A673 (cell line): ENCODE results near the gene KRT14. TPM values are rescaled to one million over a fixed set of nuclear protein-coding genes. Genes with fewer than 3 reads are reported as not detected.
"Not testable (repeated sequence)": the region's sequence is repeated elsewhere in the genome, so short reads cannot be mapped to it uniquely, and the experiment has no call there.

Experiments used
- BruUV-seq: library from RNA; stranded (reverse); fragments of 400-500 nt; replicated peaks from 2 replicates; lab custom pipeline; 2021; lab: Mats Ljungman, UMichigan
- CTCF ChIA-PET: fragments of 300-600 bp; sonication (Branson Sonifier 250); formaldehyde crosslinking; loops from one replicate; lab custom pipeline; 2022; ENCODE audit warnings: antibody characterized with exemption; lab: Charles Lee
- POLR2A ChIA-PET: fragments of 300-600 bp; sonication (Branson Sonifier 250); formaldehyde crosslinking; loops from one replicate; lab custom pipeline; 2022; ENCODE audit warnings: antibody characterized with exemption; ENCODE audit not compliant: low non-redundant PET; lab: Charles Lee
- DNase-seq: peaks from one replicate; pipeline ENCODE4 v3.0.0-alpha.2; 2015; ENCODE audit warnings: low spot score
- H3K27ac ChIP-seq: fragments of 200-600 bp; sonication (generic); 2 replicates; pipeline ENCODE4 v1.5.1; 2016; ENCODE audit warnings: mixed run types, low read depth, mild to moderate bottlenecking, mixed read lengths, antibody characterized with exemption, low read length; ENCODE audit not compliant: poor library complexity, severe bottlenecking
- H3K27me3 ChIP-seq: fragments of 200-600 bp; sonication (generic); replicated peaks from 2 replicates; pipeline ENCODE4 v1.6.1; 2017; ENCODE audit warnings: mixed run types, low read depth, mild to moderate bottlenecking, mixed read lengths, antibody characterized with exemption, low read length; ENCODE audit not compliant: insufficient read depth, poor library complexity
- H3K36me3 ChIP-seq: fragments of 200-600 bp; sonication (generic); 2 replicates; pipeline ENCODE4 v1.6.1; 2016; ENCODE audit warnings: mixed run types, mild to moderate bottlenecking, mixed read lengths, antibody characterized with exemption, low read length; ENCODE audit not compliant: insufficient read depth, poor library complexity, severe bottlenecking
- H3K4me1 ChIP-seq: fragments of 200-600 bp; sonication (generic); 2 replicates; pipeline ENCODE4 v1.6.1; 2017; ENCODE audit warnings: mixed run types, mild to moderate bottlenecking, mixed read lengths, antibody characterized with exemption, low read length; ENCODE audit not compliant: insufficient read depth, poor library complexity, severe bottlenecking
- H3K4me3 ChIP-seq: fragments of 200-600 bp; sonication (generic); 2 replicates; pipeline ENCODE4 v1.5.1; 2016; ENCODE audit warnings: low read depth, mixed run types, mild to moderate bottlenecking, mixed read lengths, low read length; ENCODE audit not compliant: poor library complexity, severe bottlenecking
- H3K9me3 ChIP-seq: fragments of 200-600 bp; sonication (generic); 2 replicates; pipeline ENCODE4 v1.6.1; 2016; ENCODE audit warnings: mixed run types, low read depth, mild to moderate bottlenecking, mixed read lengths, antibody characterized with exemption, low read length; ENCODE audit not compliant: poor library complexity, severe bottlenecking
- EZH2 ChIP-seq: fragments of 200-600 bp; sonication (generic); IDR thresholded peaks from 2 replicates; pipeline ENCODE4 v1.6.1; 2017; ENCODE audit warnings: borderline replicate concordance, low read depth, mild to moderate bottlenecking, mixed read lengths, antibody characterized with exemption, low read length; ENCODE audit not compliant: poor library complexity, severe bottlenecking
- intact Hi-C: fragments of 100-400 bp; cut with micrococcal nuclease; formaldehyde crosslinking; loops from one replicate; pipeline ENCODE4 v1.10.0; 2022; ENCODE audit not compliant: unreplicated experiment
- total RNA-seq: library from RNA; stranded (reverse); gene quantifications from 2 replicates; pipeline ENCODE4 v1.2.3, GENCODE V29; 2021
- TF ChIP-seq, protein P1 (sequence below): fragments of 300-800, 200-600 bp; sonication (generic); conservative IDR thresholded peaks from 2 replicates; pipeline ENCODE4 v1.5.1; 2017; ENCODE audit warnings: low read depth, mild to moderate bottlenecking, antibody characterized with exemption, low read length, moderate library complexity, mixed read lengths

The KRT14 gene
- total RNA-seq, 1 experiment from 2014 or later = not detected

DNA sequence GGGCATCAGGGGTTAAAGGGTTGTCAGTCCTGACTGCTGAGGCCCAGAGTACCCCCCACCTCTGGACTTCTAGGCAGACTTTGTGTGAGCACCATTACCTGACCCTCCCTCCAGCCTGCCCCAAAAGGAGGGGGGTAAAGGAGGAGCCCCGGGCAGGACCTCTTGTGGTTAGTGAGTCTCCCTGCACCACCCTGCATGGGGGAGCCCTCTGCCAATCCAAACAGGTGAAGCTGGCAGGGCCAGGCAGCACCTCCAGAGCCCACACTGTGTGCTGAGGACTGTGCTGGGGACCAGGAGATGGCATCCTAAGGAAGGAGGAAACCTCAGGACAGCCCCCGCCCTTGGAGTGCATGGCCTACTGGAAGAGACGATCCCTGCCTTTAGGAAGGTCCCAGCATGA, 2.6 kb upstream of the KRT14 start:
- ChIA-PET POLR2A (interaction anchor here (0.6 kb wide), 1 partner anchor 10 kb away, joined by 7 read pairs; no protein-coding TSS in a partner anchor), CTCF (interaction anchor here (0.7 kb wide), 1 partner anchor 214 kb away, joined by 3 read pairs; no protein-coding TSS in a partner anchor)
- Histone ChIP-seq H3K27ac (no peak overlapping the region), H3K36me3 (no peaks in the 10 kb centered on the region), H3K9me3 (no peaks in the 10 kb centered on the region), H3K27me3 (no peaks in the 10 kb centered on the region), H3K4me3 (no peak overlapping the region), H3K4me1 (no peaks in the 10 kb centered on the region)
- BruUV-seq = no TSS peak
- no peak for DNase-seq
- TF ChIP-seq, protein P1, sequence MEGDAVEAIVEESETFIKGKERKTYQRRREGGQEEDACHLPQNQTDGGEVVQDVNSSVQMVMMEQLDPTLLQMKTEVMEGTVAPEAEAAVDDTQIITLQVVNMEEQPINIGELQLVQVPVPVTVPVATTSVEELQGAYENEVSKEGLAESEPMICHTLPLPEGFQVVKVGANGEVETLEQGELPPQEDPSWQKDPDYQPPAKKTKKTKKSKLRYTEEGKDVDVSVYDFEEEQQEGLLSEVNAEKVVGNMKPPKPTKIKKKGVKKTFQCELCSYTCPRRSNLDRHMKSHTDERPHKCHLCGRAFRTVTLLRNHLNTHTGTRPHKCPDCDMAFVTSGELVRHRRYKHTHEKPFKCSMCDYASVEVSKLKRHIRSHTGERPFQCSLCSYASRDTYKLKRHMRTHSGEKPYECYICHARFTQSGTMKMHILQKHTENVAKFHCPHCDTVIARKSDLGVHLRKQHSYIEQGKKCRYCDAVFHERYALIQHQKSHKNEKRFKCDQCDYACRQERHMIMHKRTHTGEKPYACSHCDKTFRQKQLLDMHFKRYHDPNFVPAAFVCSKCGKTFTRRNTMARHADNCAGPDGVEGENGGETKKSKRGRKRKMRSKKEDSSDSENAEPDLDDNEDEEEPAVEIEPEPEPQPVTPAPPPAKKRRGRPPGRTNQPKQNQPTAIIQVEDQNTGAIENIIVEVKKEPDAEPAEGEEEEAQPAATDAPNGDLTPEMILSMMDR = no peak
- TF ChIP-seq EZH2 = no peak
- intact Hi-C loops = no loop called here

DNA sequence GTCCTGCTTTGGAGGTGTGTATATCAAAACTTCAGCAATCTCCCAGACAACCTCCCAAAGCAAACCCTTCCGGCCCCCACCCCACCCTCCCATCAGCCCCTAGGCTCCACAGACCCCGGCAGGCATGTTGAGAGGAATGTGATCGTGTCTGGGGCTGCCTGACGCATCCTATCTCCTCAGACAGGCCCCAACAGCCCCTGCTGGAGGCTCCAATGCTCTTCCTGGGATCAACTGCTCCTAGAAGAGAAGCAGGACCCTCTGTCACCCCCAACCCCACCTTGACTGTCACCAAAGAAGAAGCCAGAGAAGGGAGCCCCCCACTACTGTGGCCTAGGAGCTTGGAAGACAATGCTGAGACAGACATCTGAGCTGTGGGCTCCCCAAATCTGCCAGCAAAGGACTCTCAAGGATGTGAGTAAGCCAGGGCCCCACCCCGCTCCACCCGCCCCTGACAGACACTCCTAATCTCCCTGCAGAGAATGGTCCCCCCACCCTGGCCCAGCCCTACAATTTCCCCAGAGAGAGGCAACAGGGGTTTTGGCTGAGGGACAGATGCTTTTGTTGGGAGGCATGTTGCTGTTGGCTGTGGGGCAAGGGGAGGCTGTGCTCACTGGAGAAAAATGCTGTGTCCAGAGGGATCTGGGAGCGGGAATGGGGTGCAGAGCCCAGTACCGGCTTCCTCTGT, 1.6 kb upstream of the KRT14 start:
- Histone ChIP-seq H3K9me3 (no peaks in the 10 kb centered on the region), H3K36me3 (no peaks in the 10 kb centered on the region), H3K4me3 (no peak overlapping the region), H3K4me1 (no peaks in the 10 kb centered on the region), H3K27me3 (no peaks in the 10 kb centered on the region), H3K27ac (no peak overlapping the region)
- ChIA-PET POLR2A (interaction anchor here (0.6 kb wide), 1 partner anchor 9 kb away, joined by 7 read pairs; no protein-coding TSS in a partner anchor), CTCF (no interaction called here)
- TF ChIP-seq, protein P1 = no peak
- no peak for TF ChIP-seq EZH2
- no TSS peak for BruUV-seq
- intact Hi-C loops = no loop called here
- DNase-seq = no peak

DNA sequence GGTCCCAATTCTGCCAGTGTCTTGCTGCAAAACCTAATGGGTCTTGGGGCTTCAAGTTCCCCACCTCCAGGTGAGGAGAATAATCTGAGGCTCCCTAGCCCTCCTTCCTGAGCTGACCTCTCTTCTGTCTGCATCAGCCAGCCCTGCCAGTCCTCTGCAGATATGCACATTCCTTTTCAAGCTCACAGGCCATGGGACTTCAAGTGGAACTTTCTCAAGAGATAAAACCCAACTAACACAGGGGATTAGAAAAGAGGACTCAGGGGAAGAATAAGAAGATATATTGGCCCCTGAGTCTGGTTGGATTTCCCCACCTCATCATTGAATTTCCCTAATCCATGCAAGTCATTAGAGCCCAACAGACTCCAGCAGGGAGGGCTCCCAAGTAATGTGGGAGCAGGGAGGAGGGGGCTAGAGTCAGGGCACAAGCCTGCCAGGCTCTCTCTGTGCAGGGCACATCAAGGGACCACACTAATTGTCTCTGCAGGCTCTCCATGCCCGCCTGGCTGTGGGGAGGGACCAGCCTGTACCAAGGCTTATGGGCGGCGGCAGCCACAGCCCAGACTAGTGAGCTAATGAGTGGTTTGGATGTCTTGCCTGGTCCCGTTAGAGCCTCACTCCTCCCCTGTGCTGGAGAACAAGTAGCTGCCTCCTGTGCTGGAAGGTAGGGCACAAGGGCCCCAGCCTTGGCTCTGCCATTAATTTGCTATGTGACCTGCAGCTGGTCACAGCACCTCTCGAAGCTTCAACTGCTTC, 1.2 kb downstream of the KRT14 start:
- H3K27me3 ChIP-seq = no peaks in the 10 kb centered on the region
- H3K4me1 ChIP-seq = no peaks in the 10 kb centered on the region
- no peak for DNase-seq
- no peak overlapping the region for H3K27ac ChIP-seq
- TF ChIP-seq EZH2 = no peak
- TF ChIP-seq, protein P1 = no peak
- no TSS peak for BruUV-seq
- H3K9me3 ChIP-seq = no peaks in the 10 kb centered on the region
- POLR2A ChIA-PET = no interaction called here
- CTCF ChIA-PET = interaction anchor here (1.1 kb wide), 1 partner anchor 37 kb away, joined by 3 read pairs; no protein-coding TSS in a partner anchor
- intact Hi-C loops = no loop called here
- H3K4me3 ChIP-seq = no peak overlapping the region
- H3K36me3 ChIP-seq = no peaks in the 10 kb centered on the region

DNA sequence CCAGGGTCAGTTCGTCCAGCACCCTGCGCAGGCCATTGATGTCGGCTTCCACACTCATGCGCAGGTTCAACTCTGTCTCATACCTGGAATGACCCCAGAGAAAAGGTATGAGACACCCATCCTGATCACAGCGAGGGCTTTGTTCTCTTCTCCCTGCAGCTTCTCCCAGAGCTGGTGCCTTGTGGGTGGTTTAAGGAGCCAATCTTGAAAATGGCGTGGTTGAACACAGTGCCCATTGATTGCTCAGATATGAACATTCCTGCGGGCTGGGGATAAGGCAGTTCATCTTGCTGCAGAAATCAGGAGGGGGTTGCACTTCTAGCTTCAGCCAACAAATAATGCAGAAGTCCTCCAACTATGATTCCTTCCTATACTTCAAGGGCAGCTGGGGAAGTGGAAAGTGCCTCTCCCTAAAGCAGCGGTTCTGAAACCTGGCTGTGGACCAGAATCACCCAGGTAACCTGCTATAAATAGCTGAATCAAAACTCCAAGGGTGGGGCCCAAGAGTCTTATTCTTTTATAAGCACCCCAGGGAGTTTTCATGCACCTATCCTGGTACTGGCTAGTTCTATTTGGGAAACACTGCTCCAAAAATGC, 2.3 kb downstream of the KRT14 start:
- H3K4me1 ChIP-seq, H3K4me3 ChIP-seq, H3K27ac ChIP-seq, H3K9me3 ChIP-seq, DNase-seq, H3K36me3 ChIP-seq, H3K27me3 ChIP-seq, intact Hi-C loops, POLR2A ChIA-PET, BruUV-seq: not testable (repeated sequence)
- CTCF ChIA-PET = interaction anchor here (1.1 kb wide), 1 partner anchor 36 kb away, joined by 3 read pairs; no protein-coding TSS in a partner anchor
